Heart left ventricle (tissue), 16 donors: Measurements from ENCODE around the gene CASZ1. TPM values are rescaled to one million over a fixed set of nuclear protein-coding genes. Genes with fewer than 3 reads are reported as not detected.

Experiments used
- ATAC-seq, 4 donors: fragments of 200-7000 bp; cut with Tn5 transposase; one replicate each; pipeline ENCODE4 v1.9.1; 2020 to 2022; ENCODE audit warnings: moderate library complexity in 4 of 4, mild to moderate bottlenecking in 3 of 4, moderate number of reproducible peaks in 1 of 4
- DNase-seq, 5 donors: peaks; one replicate each; pipeline ENCODE4 v3.0.0-alpha.2; 2020
- H3K27ac ChIP-seq, 12 donors: fragments of 200-600 bp; sonication (generic) in 4 of 12; one replicate each; pipeline versions ENCODE4 v1.5.0 to v1.8.0; 2016 to 2022; ENCODE audit warnings: mild to moderate bottlenecking in 2 of 12
- H3K27me3 ChIP-seq, 9 donors: fragments of 200-600 bp; sonication (generic) in 2 of 9; one replicate each; pipeline versions ENCODE4 v1.5.1 to v1.8.0; 2016 to 2022; ENCODE audit warnings: mild to moderate bottlenecking in 3 of 9
- H3K36me3 ChIP-seq, 9 donors: fragments of 200-600 bp; sonication (generic) in 2 of 9; one replicate each; pipeline versions ENCODE4 v1.5.0 to v1.8.0; 2018 to 2022; ENCODE audit warnings: mild to moderate bottlenecking in 2 of 9
- H3K4me1 ChIP-seq, 12 donors: fragments of 200-600 bp; sonication (generic) in 4 of 12; one replicate each; pipeline versions ENCODE4 v1.5.0 to v1.8.0; 2016 to 2022; ENCODE audit warnings: mild to moderate bottlenecking in 3 of 12
- H3K4me3 ChIP-seq, 12 donors: fragments of 200-600 bp; sonication (generic) in 4 of 12; one replicate each; pipeline versions ENCODE4 v1.5.0 to v1.8.0; 2017 to 2022; ENCODE audit warnings: mild to moderate bottlenecking in 9 of 12, moderate library complexity in 4 of 12
- H3K9me3 ChIP-seq, 12 donors: fragments of 200-600 bp; sonication (generic) in 4 of 12; one replicate each; pipeline versions ENCODE4 v1.5.0 to v1.8.0; 2016 to 2022; ENCODE audit warnings: mild to moderate bottlenecking in 1 of 12
- POLR2A ChIP-seq, 2 donors: fragments of 450-650 bp; IDR thresholded peaks; one replicate each; pipeline ENCODE4 v1.6.1; 2017; ENCODE audit warnings: antibody characterized with exemption in 2 of 2, mild to moderate bottlenecking in 2 of 2, moderate library complexity in 2 of 2
- WGBS, 4 donors: extraction: QIAGEN DNeasy Blood & Tissue Kit in 2 of 4; methylation state at CpG; one replicate each; pipeline versions ENCODE4 v1.1.5 to v1.1.7; 2013 to 2018; 5-methylcytosine and 5-hydroxymethylcytosine counted together
- intact Hi-C, 10 donors: fragments of 100-400 bp; cut with DNase I; formaldehyde crosslinking; loops; one replicate each; pipeline versions ENCODE4 v1.11.1 to v1.14.2; 2022
- polyA plus RNA-seq, 2 donors: library from polyadenylated mRNA; stranded (reverse); fragments of 200-250 nt; gene quantifications; one replicate each; pipeline ENCODE4 v1.2.3, GENCODE V29; 2013
- total RNA-seq, 9 donors: library from RNA; depleted of rRNA in 2 of 9; stranded (reverse); fragments of >200 nt in 2 of 9; fragmentation: NEBNext Ultra II Directional in 3 of 9; extraction: Animal tissue kit (Norgen Biotek cat#: 25700) in 3 of 9; gene quantifications; one replicate each; pipeline versions ENCODE4 v1.1.0 to v1.2.4, GENCODE V29; 2016 to 2023
- TF ChIP-seq, protein P1 (sequence below), 12 donors: fragments of 200-600 bp; sonication (generic) in 4 of 12; IDR thresholded peaks; one replicate each; pipeline versions ENCODE4 v1.5.0 to v1.8.0; 2018 to 2022; ENCODE audit warnings: antibody characterized with exemption in 12 of 12, mild to moderate bottlenecking in 5 of 12
- donor health status: ischemic (EF 13 %, LVEDD 7.1; RV severe dilation, severe dysfunction).
- donor health status: healthy with polysubstance abuse.
- donor health status: DM: no; HTN: yes; CAD: no.
- donor health status: DM: no; HTN: no; CAD: no.
- donor health status: ischemic (EF 25% LVEDD 6.9; RV normal size, moderate dysfunction).
- donor health status: ischemic (EF 25% LVEDD 5.7; RV mildly dilated, moderate dysfunction).
- donor health status: healthy.
- donor health status: DM: yes; HTN: yes; CAD: no.
- donor health status: ischemic (EF 35%, LVEDD 5.7; RV mildly dilated, moderate dysfunction).
- donor health status: nonischemic (EF 11% LVEDD 7.7; RV severe dilation, severe dysfunction).
- donor health status: DM: yes; HTN: yes; CAD: no.
- donor health status: PGD.
- donor health status: ischemic (EF 29% LVEDD 5.4; RV normal size, mild dysfunction).
- donor health status: nonischemic (EF 23%, LVEDD 6.1; RV moderate dilation, normal function).

CASZ1 gene
- total and polyA plus RNA-seq, 11 donors = 28.8 to 84.9 (median 55.0) TPM

- TF ChIP-seq, protein P1, sequence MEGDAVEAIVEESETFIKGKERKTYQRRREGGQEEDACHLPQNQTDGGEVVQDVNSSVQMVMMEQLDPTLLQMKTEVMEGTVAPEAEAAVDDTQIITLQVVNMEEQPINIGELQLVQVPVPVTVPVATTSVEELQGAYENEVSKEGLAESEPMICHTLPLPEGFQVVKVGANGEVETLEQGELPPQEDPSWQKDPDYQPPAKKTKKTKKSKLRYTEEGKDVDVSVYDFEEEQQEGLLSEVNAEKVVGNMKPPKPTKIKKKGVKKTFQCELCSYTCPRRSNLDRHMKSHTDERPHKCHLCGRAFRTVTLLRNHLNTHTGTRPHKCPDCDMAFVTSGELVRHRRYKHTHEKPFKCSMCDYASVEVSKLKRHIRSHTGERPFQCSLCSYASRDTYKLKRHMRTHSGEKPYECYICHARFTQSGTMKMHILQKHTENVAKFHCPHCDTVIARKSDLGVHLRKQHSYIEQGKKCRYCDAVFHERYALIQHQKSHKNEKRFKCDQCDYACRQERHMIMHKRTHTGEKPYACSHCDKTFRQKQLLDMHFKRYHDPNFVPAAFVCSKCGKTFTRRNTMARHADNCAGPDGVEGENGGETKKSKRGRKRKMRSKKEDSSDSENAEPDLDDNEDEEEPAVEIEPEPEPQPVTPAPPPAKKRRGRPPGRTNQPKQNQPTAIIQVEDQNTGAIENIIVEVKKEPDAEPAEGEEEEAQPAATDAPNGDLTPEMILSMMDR (IDR thresholded peaks at IDR 0.05) = no peak
- TF ChIP-seq POLR2A (IDR thresholded peaks at IDR 0.05) = no peak
- ATAC-seq (no peak), DNase-seq (no peak)
- WGBS, 4 donors = 89 to 94% (median 93%) methylated on average over 27 to 31 of the region's 31 CpGs
- H3K4me3 ChIP-seq = no peak overlapping the region
- H3K4me1 ChIP-seq = peaks cover 7 to 79% (median 53%) of the 10 kb centered on the region in 12 donors
- H3K9me3 ChIP-seq = no peaks in the 10 kb centered on the region
- H3K27ac ChIP-seq = peak overlapping the region in 10 of 12 donors; percentile 56 to 98 (median 91)
- H3K27me3 ChIP-seq = no peaks in the 10 kb centered on the region
- H3K36me3 ChIP-seq = peaks cover 0 to 12% (median 6%) of the 10 kb centered on the region in 9 donors
- intact Hi-C loops = loop anchor here in 1 of 10 donors (10.0 kb wide), 2 partner anchors 140 to 200 kb away; no protein-coding TSS in a partner anchor
Measured at GRCh38 chr1:10665226-10665625, 131.2 kb downstream of the CASZ1 start.

DNA sequence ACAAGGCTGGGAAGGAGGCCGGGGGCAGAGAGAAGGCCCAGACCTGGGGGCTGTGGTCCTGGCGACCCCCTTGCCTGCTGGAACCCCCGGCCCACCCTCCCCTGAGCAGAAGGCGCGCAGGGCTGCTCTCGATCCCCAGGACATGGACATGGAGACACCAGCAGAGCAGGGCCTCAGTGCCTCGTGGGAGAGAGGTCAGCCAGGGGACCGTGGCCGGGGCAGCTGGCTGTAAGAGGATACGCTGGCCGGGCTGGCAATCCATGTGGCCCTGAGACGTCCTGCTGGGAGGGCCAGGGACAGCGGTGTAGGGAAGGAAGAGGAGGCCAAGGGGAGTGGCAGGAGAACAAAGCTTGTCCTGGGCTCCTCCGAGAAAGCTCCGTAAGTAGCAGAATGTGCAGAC is 132.2 kb downstream of the CASZ1 start:
- Histone ChIP-seq H3K4me1 (peaks cover 7 to 70% (median 48%) of the 10 kb centered on the region in 12 donors), H3K36me3 (peaks cover 0 to 21% (median 13%) of the 10 kb centered on the region in 9 donors), H3K4me3 (no peak overlapping the region), H3K27ac (peak overlapping the region; percentile 78 to 98 (median 91)), H3K9me3 (no peaks in the 10 kb centered on the region), H3K27me3 (no peaks in the 10 kb centered on the region)
- WGBS, 4 donors = 32 to 46% (median 42%) methylated on average over 13 to 15 of the region's 15 CpGs
- ATAC-seq (peak; percentile 13 to 42 (median 30)), DNase-seq (peak in 1 of 5 donors; percentile 77)
- TF ChIP-seq, protein P1 (IDR thresholded peaks at IDR 0.05) = no peak
- TF ChIP-seq POLR2A (IDR thresholded peaks at IDR 0.05) = no peak
- intact Hi-C loops = loop anchor here in 1 of 10 donors (10.0 kb wide), 2 partner anchors 139 to 201 kb away; no protein-coding TSS in a partner anchor

- H3K36me3 ChIP-seq = peaks cover 0 to 27% (median 16%) of the 10 kb centered on the region in 9 donors
- H3K27me3 ChIP-seq = no peaks in the 10 kb centered on the region
- 30 to 52% (median 35%) methylated on average over 3 to 15 of the region's 15 CpGs for WGBS, 4 donors
- ATAC-seq = peak; percentile 71 to 78 (median 76)
- no peaks in the 10 kb centered on the region for H3K9me3 ChIP-seq
- peak; percentile 31 to 34 for TF ChIP-seq POLR2A (IDR thresholded peaks at IDR 0.05)
- TF ChIP-seq, protein P1 (IDR thresholded peaks at IDR 0.05) = no peak
- peaks cover 4 to 66% (median 44%) of the 10 kb centered on the region in 12 donors for H3K4me1 ChIP-seq
- H3K27ac ChIP-seq = peak overlapping the region; percentile 78 to 98 (median 91)
- peak overlapping the region in 1 of 12 donors; percentile 16 for H3K4me3 ChIP-seq
- intact Hi-C loops = loop anchor here in 1 of 10 donors (10.0 kb wide), 2 partner anchors 139 to 201 kb away; no protein-coding TSS in a partner anchor
- peak; percentile 65 to 85 (median 75) for DNase-seq
Measured at GRCh38 chr1:10663678-10664035, 132.8 kb downstream of the CASZ1 start.

GRCh38 chr1:10662824-10663677 is 133.4 kb downstream of the CASZ1 start:
- 47 to 57% (median 51%) methylated on average over 21 to 26 of the region's 26 CpGs for WGBS, 4 donors
- ATAC-seq (peak in 3 of 4 donors; percentile 0 to 46 (median 37)), DNase-seq (no peak)
- Histone ChIP-seq H3K27me3 (no peaks in the 10 kb centered on the region), H3K27ac (peak overlapping the region; percentile 78 to 98 (median 91)), H3K4me1 (peaks cover 0 to 66% (median 40%) of the 10 kb centered on the region in 12 donors), H3K36me3 (peaks cover 0 to 29% (median 22%) of the 10 kb centered on the region in 9 donors), H3K4me3 (peak overlapping the region in 1 of 12 donors; percentile 16), H3K9me3 (no peaks in the 10 kb centered on the region)
- no peak for TF ChIP-seq POLR2A (IDR thresholded peaks at IDR 0.05)
- TF ChIP-seq, protein P1 (IDR thresholded peaks at IDR 0.05) = no peak
- intact Hi-C loops = loop anchor here in 1 of 10 donors (10.0 kb wide), 2 partner anchors 138 to 202 kb away; no protein-coding TSS in a partner anchor
